GM23338 (cell line): ENCODE results near the gene FILIP1L. TPM values are rescaled to one million over a fixed set of nuclear protein-coding genes. Genes with fewer than 3 reads are reported as not detected.

ENCODE experiments used
- ATAC-seq: fragments of 200-7000 bp; cut with Tn5 transposase; 3 replicates; pipeline ENCODE4 v1.9.1; 2020
- DNase-seq: peaks from one replicate; pipeline ENCODE4 v3.0.0-alpha.2; 2015; ENCODE audit warnings: low spot score
- H2AFZ ChIP-seq: fragments of 200-600 bp; sonication (generic); 2 replicates; pipeline ENCODE4 v1.8.0; 2016; ENCODE audit warnings: antibody characterized with exemption, mild to moderate bottlenecking, moderate library complexity
- H3F3A ChIP-seq: fragments of 200-600 bp; sonication (generic); replicated peaks from 2 replicates; pipeline ENCODE4 v1.8.0; 2017; ENCODE audit warnings: antibody characterized with exemption, mixed run types, low read depth
- H3K27ac ChIP-seq: fragments of 200-600 bp; sonication (generic); 2 replicates; pipeline ENCODE4 v1.6.1; 2016; ENCODE audit warnings: low read depth
- H3K27me3 ChIP-seq: fragments of 200-600 bp; sonication (generic); 2 replicates; pipeline ENCODE4 v1.8.0; 2016; ENCODE audit warnings: mild to moderate bottlenecking, mixed run types, moderate library complexity; ENCODE audit not compliant: insufficient read depth
- H3K36me3 ChIP-seq: fragments of 200-600 bp; sonication (generic); 2 replicates; pipeline ENCODE4 v1.8.0; 2016; ENCODE audit warnings: mild to moderate bottlenecking; ENCODE audit not compliant: insufficient read depth
- H3K4me1 ChIP-seq: fragments of 200-600 bp; sonication (generic); 2 replicates; pipeline ENCODE4 v1.8.0; 2016; ENCODE audit warnings: mild to moderate bottlenecking, moderate library complexity; ENCODE audit not compliant: insufficient read depth
- H3K4me2 ChIP-seq: fragments of 200-600 bp; sonication (generic); 2 replicates; pipeline ENCODE4 v1.7.1; 2017; ENCODE audit warnings: mixed run types
- H3K4me3 ChIP-seq: fragments of 200-600 bp; sonication (generic); 2 replicates; pipeline ENCODE4 v1.6.1; 2016; ENCODE audit warnings: mixed run types
- H3K79me2 ChIP-seq: fragments of 200-600 bp; sonication (generic); replicated peaks from 2 replicates; pipeline ENCODE4 v1.8.0; 2017; ENCODE audit warnings: mild to moderate bottlenecking; ENCODE audit not compliant: insufficient read depth
- H3K9me2 ChIP-seq: fragments of 200-600 bp; sonication (generic); 2 replicates; pipeline ENCODE4 v1.8.0; 2017; ENCODE audit not compliant: insufficient read depth
- H4K20me1 ChIP-seq: fragments of 200-600 bp; sonication (generic); replicated peaks from 2 replicates; pipeline ENCODE4 v1.8.0; 2017; ENCODE audit warnings: mild to moderate bottlenecking; ENCODE audit not compliant: insufficient read depth
- H3K27ac Mint-ChIP-seq: 2 replicates; pipeline ENCODE4 v1.8.0; 2020; ENCODE audit warnings: inconsistent platforms, mild to moderate bottlenecking, moderate library complexity, mixed read lengths
- H3K27me3 Mint-ChIP-seq: 3 replicates; pipeline ENCODE4 v1.8.0; 2022; ENCODE audit warnings: low read depth, mild to moderate bottlenecking, moderate library complexity, mixed read lengths, inconsistent platforms; ENCODE audit not compliant: insufficient read depth, poor library complexity
- H3K36me3 Mint-ChIP-seq: 3 replicates; pipeline ENCODE4 v1.8.0; 2021; ENCODE audit warnings: low read depth, mild to moderate bottlenecking, inconsistent platforms, moderate library complexity, mixed read lengths
- H3K4me1 Mint-ChIP-seq: 3 replicates; pipeline ENCODE4 v1.8.0; 2020; ENCODE audit warnings: mild to moderate bottlenecking, inconsistent platforms, mixed read lengths
- H3K4me3 Mint-ChIP-seq: 3 replicates; pipeline ENCODE4 v1.8.0; 2021; ENCODE audit warnings: moderate library complexity, mild to moderate bottlenecking, inconsistent platforms, mixed read lengths
- H3K9me3 Mint-ChIP-seq: 3 replicates; pipeline ENCODE4 v1.8.0; 2020; ENCODE audit warnings: moderate library complexity, mild to moderate bottlenecking, inconsistent platforms, mixed read lengths
- CREB1 ChIP-seq: fragments of 250-450 bp; sonication (Bioruptor Pico); IDR thresholded peaks from 2 replicates; pipeline ENCODE4 v1.5.0; 2020; ENCODE audit warnings: low read depth, mild to moderate bottlenecking, moderate library complexity
- EZH2 ChIP-seq: fragments of 200-600 bp; sonication (generic); IDR thresholded peaks from one replicate; pipeline ENCODE4 v1.8.0; 2017; ENCODE audit warnings: antibody characterized with exemption, mild to moderate bottlenecking, low read depth; ENCODE audit not compliant: unreplicated experiment
- EZH2phosphoT487 ChIP-seq: fragments of 200-600 bp; sonication (generic); IDR thresholded peaks from one replicate; pipeline ENCODE4 v1.8.1; 2018; ENCODE audit warnings: antibody characterized with exemption; ENCODE audit not compliant: unreplicated experiment
- JUNB ChIP-seq: IDR thresholded peaks from one replicate; pipeline ENCODE4 v1.6.1; 2016; ENCODE audit warnings: antibody characterized with exemption; ENCODE audit not compliant: unreplicated experiment
- POLR2AphosphoS5 ChIP-seq: IDR thresholded peaks from 2 replicates; pipeline ENCODE4 v1.6.1; 2016; ENCODE audit warnings: antibody characterized with exemption, low read depth
- ZNF114 ChIP-seq: fragments of 250-450 bp; sonication (Bioruptor Pico); IDR thresholded peaks from 2 replicates; pipeline ENCODE4 v1.5.0; 2020; ENCODE audit warnings: mild to moderate bottlenecking, moderate library complexity
- ZNF331 ChIP-seq: fragments of 250-450 bp; sonication (Bioruptor Pico); IDR thresholded peaks from 2 replicates; pipeline ENCODE4 v1.5.0; 2020; ENCODE audit warnings: low read depth, mild to moderate bottlenecking, moderate library complexity
- polyA plus RNA-seq: library from polyadenylated mRNA; unstranded; fragments of >200 nt; fragmentation: Nextera tagmentation; extraction: Ambion mirVana; gene quantifications from 2 replicates; pipeline ENCODE4 v1.2.1, GENCODE V29; 2016
- total RNA-seq: library from RNA; depleted of rRNA; stranded (reverse); fragments of >200 nt; shearing (Covaris generic); gene quantifications from 2 replicates; pipeline ENCODE4 v1.2.3, GENCODE V29; 2014
- TF ChIP-seq, protein P1 (sequence below): fragments of 250-450 bp; sonication (Bioruptor Pico); IDR thresholded peaks from 2 replicates; pipeline ENCODE4 v1.5.0; 2020; ENCODE audit warnings: mild to moderate bottlenecking, moderate library complexity
- TF ChIP-seq, protein P2 (sequence below), 2 experiments: fragments of 200-600 bp in 1 of 2; sonication (generic) in 1 of 2; conservative IDR thresholded peaks; 2 replicates each; pipeline versions ENCODE4 v1.5.1 to v1.6.1; 2016 to 2017; ENCODE audit warnings: antibody characterized with exemption in 2 of 2, low read depth in 2 of 2, mild to moderate bottlenecking in 2 of 2, moderate library complexity in 1 of 2
- TF ChIP-seq, protein P3 (sequence below): IDR thresholded peaks from 2 replicates; pipeline ENCODE4 v1.6.1; 2016; ENCODE audit warnings: antibody characterized with exemption

Gene FILIP1L
- total and polyA plus RNA-seq, 2 experiments from 2014 or later, result 1.6 TPM; not detected in 1

DNA sequence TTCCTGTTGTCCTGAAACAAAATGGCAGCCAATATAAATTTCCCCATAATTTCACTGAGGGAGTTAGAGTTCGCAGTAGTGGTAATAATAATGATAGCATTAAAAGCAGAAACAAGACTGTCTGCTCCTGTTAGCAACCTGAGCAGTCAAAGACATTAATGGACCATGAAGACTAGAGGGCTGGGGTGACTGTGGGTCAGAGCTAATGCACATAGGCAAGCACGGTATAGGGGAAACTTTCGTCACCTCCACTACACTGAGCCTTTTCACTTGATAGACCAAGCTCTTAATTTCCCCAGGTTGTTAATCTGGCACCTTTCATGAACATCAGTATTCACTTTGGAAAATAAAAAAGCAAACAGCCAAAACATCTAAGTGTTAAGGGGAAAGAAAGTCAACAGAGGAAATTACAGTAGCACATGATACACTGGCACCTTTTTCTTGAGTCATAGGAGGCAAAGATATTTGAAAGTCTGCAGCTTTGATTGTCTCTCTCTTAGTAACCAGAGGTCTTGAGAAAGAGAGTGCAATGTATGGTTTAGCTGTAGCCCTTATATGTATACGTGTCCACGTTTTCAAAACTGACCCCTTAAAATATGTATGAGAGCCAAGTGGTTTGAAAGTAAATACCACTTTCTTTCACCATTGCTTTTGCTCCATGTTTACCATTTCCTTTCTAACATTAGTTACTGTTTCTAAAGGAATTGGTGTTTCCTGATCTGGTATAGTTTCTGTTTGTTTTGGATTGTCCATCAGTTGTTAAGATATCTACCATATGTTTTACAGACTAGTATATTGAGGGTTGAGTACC is 104.8 kb downstream of the FILIP1L start (continued):
- TF ChIP-seq, protein P1, sequence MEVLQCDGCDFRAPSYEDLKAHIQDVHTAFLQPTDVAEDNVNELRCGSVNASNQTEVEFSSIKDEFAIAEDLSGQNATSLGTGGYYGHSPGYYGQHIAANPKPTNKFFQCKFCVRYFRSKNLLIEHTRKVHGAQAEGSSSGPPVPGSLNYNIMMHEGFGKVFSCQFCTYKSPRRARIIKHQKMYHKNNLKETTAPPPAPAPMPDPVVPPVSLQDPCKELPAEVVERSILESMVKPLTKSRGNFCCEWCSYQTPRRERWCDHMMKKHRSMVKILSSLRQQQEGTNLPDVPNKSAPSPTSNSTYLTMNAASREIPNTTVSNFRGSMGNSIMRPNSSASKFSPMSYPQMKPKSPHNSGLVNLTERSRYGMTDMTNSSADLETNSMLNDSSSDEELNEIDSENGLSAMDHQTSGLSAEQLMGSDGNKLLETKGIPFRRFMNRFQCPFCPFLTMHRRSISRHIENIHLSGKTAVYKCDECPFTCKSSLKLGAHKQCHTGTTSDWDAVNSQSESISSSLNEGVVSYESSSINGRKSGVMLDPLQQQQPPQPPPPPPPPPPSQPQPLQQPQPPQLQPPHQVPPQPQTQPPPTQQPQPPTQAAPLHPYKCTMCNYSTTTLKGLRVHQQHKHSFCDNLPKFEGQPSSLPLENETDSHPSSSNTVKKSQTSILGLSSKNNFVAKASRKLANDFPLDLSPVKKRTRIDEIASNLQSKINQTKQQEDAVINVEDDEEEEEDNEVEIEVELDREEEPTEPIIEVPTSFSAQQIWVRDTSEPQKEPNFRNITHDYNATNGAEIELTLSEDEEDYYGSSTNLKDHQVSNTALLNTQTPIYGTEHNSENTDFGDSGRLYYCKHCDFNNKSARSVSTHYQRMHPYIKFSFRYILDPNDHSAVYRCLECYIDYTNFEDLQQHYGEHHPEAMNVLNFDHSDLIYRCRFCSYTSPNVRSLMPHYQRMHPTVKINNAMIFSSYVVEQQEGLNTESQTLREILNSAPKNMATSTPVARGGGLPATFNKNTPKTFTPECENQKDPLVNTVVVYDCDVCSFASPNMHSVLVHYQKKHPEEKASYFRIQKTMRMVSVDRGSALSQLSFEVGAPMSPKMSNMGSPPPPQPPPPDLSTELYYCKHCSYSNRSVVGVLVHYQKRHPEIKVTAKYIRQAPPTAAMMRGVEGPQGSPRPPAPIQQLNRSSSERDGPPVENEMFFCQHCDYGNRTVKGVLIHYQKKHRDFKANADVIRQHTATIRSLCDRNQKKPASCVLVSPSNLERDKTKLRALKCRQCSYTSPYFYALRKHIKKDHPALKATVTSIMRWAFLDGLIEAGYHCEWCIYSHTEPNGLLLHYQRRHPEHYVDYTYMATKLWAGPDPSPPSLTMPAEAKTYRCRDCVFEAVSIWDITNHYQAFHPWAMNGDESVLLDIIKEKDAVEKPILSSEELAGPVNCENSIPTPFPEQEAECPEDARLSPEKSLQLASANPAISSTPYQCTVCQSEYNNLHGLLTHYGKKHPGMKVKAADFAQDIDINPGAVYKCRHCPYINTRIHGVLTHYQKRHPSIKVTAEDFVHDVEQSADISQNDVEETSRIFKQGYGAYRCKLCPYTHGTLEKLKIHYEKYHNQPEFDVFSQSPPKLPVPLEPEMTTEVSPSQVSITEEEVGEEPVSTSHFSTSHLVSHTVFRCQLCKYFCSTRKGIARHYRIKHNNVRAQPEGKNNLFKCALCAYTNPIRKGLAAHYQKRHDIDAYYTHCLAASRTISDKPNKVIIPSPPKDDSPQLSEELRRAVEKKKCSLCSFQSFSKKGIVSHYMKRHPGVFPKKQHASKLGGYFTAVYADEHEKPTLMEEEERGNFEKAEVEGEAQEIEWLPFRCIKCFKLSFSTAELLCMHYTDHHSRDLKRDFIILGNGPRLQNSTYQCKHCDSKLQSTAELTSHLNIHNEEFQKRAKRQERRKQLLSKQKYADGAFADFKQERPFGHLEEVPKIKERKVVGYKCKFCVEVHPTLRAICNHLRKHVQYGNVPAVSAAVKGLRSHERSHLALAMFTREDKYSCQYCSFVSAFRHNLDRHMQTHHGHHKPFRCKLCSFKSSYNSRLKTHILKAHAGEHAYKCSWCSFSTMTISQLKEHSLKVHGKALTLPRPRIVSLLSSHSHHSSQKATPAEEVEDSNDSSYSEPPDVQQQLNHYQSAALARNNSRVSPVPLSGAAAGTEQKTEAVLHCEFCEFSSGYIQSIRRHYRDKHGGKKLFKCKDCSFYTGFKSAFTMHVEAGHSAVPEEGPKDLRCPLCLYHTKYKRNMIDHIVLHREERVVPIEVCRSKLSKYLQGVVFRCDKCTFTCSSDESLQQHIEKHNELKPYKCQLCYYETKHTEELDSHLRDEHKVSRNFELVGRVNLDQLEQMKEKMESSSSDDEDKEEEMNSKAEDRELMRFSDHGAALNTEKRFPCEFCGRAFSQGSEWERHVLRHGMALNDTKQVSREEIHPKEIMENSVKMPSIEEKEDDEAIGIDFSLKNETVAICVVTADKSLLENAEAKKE (CRISPR knock-in tag), result no peak
- TF ChIP-seq CREB1 (CRISPR knock-in tag) (no peak), ZNF114 (CRISPR knock-in tag) (no peak)

DNA sequence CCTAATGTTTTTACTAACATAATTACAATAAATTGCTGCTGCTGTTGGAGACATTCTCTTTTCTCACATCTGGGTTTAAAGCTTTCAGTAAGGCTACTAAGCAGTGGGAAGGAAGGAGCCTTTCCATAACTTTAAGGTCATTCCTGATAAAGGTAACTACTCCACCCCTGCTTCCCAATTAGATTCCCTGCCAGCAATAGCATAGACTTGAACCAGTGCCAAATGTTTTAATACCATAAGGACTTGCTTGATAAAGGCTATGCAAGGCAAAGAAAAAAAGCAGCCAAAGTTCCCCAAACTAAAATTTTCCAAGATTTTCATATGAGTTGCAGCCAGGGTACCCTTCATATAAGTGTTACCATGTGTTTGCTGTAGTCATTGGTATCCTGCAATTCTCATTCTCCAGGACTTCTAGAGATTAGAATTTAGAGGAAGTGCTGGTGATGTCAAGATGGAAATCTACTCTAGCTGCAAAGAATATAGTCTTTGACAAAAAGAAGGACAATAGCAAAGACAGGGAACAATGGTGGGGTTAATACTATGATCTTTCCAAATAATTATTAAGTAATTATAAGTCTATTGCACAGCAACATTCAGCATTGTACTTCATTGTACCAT is 106.1 kb downstream of the FILIP1L start:
- H3K4me1 ChIP-seq, result peaks cover 34% of the 10 kb centered on the region
- H2AFZ ChIP-seq, result no peak overlapping the region
- Mint-ChIP-seq H3K27ac (no peak overlapping the region), H3K4me1 (peaks cover 37% of the 10 kb centered on the region), H3K27me3 (no peaks in the 10 kb centered on the region), H3K4me3 (no peak overlapping the region), H3K36me3 (no peaks in the 10 kb centered on the region), H3K9me3 (no peaks in the 10 kb centered on the region)
- H3K9me2 ChIP-seq, result no peaks in the 10 kb centered on the region
- H4K20me1 ChIP-seq, result no peaks in the 10 kb centered on the region
- no peaks in the 10 kb centered on the region for H3K27me3 ChIP-seq
- H3K4me3 ChIP-seq, result no peak overlapping the region
- no peak for ATAC-seq
- no peaks in the 10 kb centered on the region for H3F3A ChIP-seq
- no peak overlapping the region for H3K27ac ChIP-seq
- no peaks in the 10 kb centered on the region for H3K79me2 ChIP-seq
- H3K36me3 ChIP-seq, result no peaks in the 10 kb centered on the region
- H3K4me2 ChIP-seq, result no peak overlapping the region
- DNase-seq, result no peak
- no peak for TF ChIP-seq EZH2phosphoT487
- TF ChIP-seq, protein P2, sequence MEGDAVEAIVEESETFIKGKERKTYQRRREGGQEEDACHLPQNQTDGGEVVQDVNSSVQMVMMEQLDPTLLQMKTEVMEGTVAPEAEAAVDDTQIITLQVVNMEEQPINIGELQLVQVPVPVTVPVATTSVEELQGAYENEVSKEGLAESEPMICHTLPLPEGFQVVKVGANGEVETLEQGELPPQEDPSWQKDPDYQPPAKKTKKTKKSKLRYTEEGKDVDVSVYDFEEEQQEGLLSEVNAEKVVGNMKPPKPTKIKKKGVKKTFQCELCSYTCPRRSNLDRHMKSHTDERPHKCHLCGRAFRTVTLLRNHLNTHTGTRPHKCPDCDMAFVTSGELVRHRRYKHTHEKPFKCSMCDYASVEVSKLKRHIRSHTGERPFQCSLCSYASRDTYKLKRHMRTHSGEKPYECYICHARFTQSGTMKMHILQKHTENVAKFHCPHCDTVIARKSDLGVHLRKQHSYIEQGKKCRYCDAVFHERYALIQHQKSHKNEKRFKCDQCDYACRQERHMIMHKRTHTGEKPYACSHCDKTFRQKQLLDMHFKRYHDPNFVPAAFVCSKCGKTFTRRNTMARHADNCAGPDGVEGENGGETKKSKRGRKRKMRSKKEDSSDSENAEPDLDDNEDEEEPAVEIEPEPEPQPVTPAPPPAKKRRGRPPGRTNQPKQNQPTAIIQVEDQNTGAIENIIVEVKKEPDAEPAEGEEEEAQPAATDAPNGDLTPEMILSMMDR (conservative IDR thresholded peaks at IDR 0.05; ENCODE audit: low read depth in 2 of 2), result no peak
- TF ChIP-seq, protein P3, sequence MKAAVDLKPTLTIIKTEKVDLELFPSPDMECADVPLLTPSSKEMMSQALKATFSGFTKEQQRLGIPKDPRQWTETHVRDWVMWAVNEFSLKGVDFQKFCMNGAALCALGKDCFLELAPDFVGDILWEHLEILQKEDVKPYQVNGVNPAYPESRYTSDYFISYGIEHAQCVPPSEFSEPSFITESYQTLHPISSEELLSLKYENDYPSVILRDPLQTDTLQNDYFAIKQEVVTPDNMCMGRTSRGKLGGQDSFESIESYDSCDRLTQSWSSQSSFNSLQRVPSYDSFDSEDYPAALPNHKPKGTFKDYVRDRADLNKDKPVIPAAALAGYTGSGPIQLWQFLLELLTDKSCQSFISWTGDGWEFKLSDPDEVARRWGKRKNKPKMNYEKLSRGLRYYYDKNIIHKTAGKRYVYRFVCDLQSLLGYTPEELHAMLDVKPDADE, result no peak
- TF ChIP-seq JUNB, result no peak
- no peak for TF ChIP-seq ZNF331 (CRISPR knock-in tag)
- TF ChIP-seq POLR2AphosphoS5, result no peak
- no peak for TF ChIP-seq EZH2
